NCI-H82 treated with DMSO at 0.1 percent for 48 hours (cell line): ENCODE results near the gene SLC45A1.
A peak's percentile ranks its signal among the peaks of the same experiment; 100 is the strongest.

Experiments used
- DNase-seq: peaks from one replicate; lab custom pipeline; 2025; ENCODE audit not compliant: unreplicated experiment; lab: John Stamatoyannopoulos, UW

The SLC45A1 gene

GRCh38 chr1:8311068-8311718, 6.7 kb upstream of the SLC45A1 start:
- DNase-seq: no peak

GRCh38 chr1:8312235-8313218, 5.4 kb upstream of the SLC45A1 start:
- DNase-seq: no peak

GRCh38 chr1:8313231-8313630, 4.7 kb upstream of the SLC45A1 start:
- no peak for DNase-seq

GRCh38 chr1:8314346-8315280, 3.3 kb upstream of the SLC45A1 start:
- peak; percentile 38 for DNase-seq

GRCh38 chr1:8315573-8316475, 2.1 kb upstream of the SLC45A1 start:
- DNase-seq: no peak

- no peak for DNase-seq
Observed at GRCh38 chr1:8318436-8318835, 522 bp downstream of the SLC45A1 start.

- DNase-seq: no peak
Observed at GRCh38 chr1:8321612-8322011, 3.7 kb downstream of the SLC45A1 start.

- DNase-seq: no peak
Observed at GRCh38 chr1:8323706-8324105, 5.8 kb downstream of the SLC45A1 start.

- DNase-seq: no peak
Observed at GRCh38 chr1:8324176-8324810, 6.4 kb downstream of the SLC45A1 start.

GRCh38 chr1:8325771-8326170, 7.9 kb downstream of the SLC45A1 start:
- DNase-seq: no peak

GRCh38 chr1:8326265-8326664, 8.4 kb downstream of the SLC45A1 start:
- DNase-seq: no peak

- no peak for DNase-seq
Observed at GRCh38 chr1:8328271-8328670, 10.4 kb downstream of the SLC45A1 start.

- no peak for DNase-seq
Observed at GRCh38 chr1:8329439-8329838, 11.5 kb downstream of the SLC45A1 start.

GRCh38 chr1:8329858-8330257, 11.9 kb downstream of the SLC45A1 start:
- DNase-seq: no peak

- no peak for DNase-seq
Observed at GRCh38 chr1:8330271-8331125, 12.6 kb downstream of the SLC45A1 start.

- no peak for DNase-seq
Observed at GRCh38 chr1:8332806-8333205, 14.9 kb downstream of the SLC45A1 start.

GRCh38 chr1:8333246-8333987, 15.5 kb downstream of the SLC45A1 start:
- DNase-seq: no peak
